ENCODE data around the gene MALRD1.
A peak's percentile ranks its signal among the peaks of the same experiment; 100 is the strongest.

MALRD1 gene

GRCh38 chr10:19299645-19300044, 251.0 kb downstream of the MALRD1 start:
- in situ Hi-C loops (cut with HindIII; ENCODE audit: low sequenced_read_pairs) = no loop called here
- no peak overlapping the region for H3K4me3 ChIP-seq (ENCODE audit: low read depth, low read length)
- no peak for DNase-seq (ENCODE audit: low read depth)
- no peak for TF ChIP-seq CTCF (IDR thresholded peaks at IDR 0.05; ENCODE audit: low read depth, low read length, missing control alignments)

- TF ChIP-seq CTCF (IDR thresholded peaks at IDR 0.05; ENCODE audit: low read depth, low read length, missing control alignments) = no peak
- H3K4me3 ChIP-seq (ENCODE audit: low read depth, low read length) = no peak overlapping the region
- peak; percentile 42 for DNase-seq (ENCODE audit: low read depth)
- in situ Hi-C loops (cut with HindIII; ENCODE audit: low sequenced_read_pairs) = no loop called here
These were observed 253.5 kb downstream of the MALRD1 start for GRCh38 chr10:19302117-19302516.

GRCh38 chr10:19310066-19310465, 261.5 kb downstream of the MALRD1 start:
- H3K4me3 ChIP-seq (ENCODE audit: low read depth, low read length) = no peak overlapping the region
- no peak for TF ChIP-seq CTCF (IDR thresholded peaks at IDR 0.05; ENCODE audit: low read depth, low read length, missing control alignments)
- no peak for DNase-seq (ENCODE audit: low read depth)
- in situ Hi-C loops (cut with HindIII; ENCODE audit: low sequenced_read_pairs) = no loop called here

GRCh38 chr10:19316204-19316870, 267.7 kb downstream of the MALRD1 start:
- in situ Hi-C loops (cut with HindIII; ENCODE audit: low sequenced_read_pairs) = no loop called here
- DNase-seq (ENCODE audit: low read depth) = no peak
- no peak overlapping the region for H3K4me3 ChIP-seq (ENCODE audit: low read depth, low read length)
- no peak for TF ChIP-seq CTCF (IDR thresholded peaks at IDR 0.05; ENCODE audit: low read depth, low read length, missing control alignments)

- no peak overlapping the region for H3K4me3 ChIP-seq (ENCODE audit: low read depth, low read length)
- DNase-seq (ENCODE audit: low read depth) = no peak
- in situ Hi-C loops (cut with HindIII; ENCODE audit: low sequenced_read_pairs) = no loop called here
- TF ChIP-seq CTCF (IDR thresholded peaks at IDR 0.05; ENCODE audit: low read depth, low read length, missing control alignments) = no peak
These were observed 269.4 kb downstream of the MALRD1 start for GRCh38 chr10:19317952-19318351.

- in situ Hi-C loops (cut with HindIII; ENCODE audit: low sequenced_read_pairs) = no loop called here
- TF ChIP-seq CTCF (IDR thresholded peaks at IDR 0.05; ENCODE audit: low read depth, low read length, missing control alignments) = no peak
These were observed 277.0 kb downstream of the MALRD1 start for GRCh38 chr10:19325581-19325980.

More at GRCh38 chr10:19325581-19325980, 277.0 kb downstream of the MALRD1 start:
- no peak overlapping the region for H3K4me3 ChIP-seq (ENCODE audit: low read depth, low read length)
- no peak for DNase-seq (ENCODE audit: low read depth)
